Amniotic stem cell (primary cell): ENCODE results near the gene CD58.
A peak's percentile ranks its signal among the peaks of the same experiment; 100 is the strongest.

Source experiments
- DNase-seq: peaks from one replicate; lab custom pipeline; 2025; lab: John Stamatoyannopoulos, UW

The CD58 gene

DNA sequence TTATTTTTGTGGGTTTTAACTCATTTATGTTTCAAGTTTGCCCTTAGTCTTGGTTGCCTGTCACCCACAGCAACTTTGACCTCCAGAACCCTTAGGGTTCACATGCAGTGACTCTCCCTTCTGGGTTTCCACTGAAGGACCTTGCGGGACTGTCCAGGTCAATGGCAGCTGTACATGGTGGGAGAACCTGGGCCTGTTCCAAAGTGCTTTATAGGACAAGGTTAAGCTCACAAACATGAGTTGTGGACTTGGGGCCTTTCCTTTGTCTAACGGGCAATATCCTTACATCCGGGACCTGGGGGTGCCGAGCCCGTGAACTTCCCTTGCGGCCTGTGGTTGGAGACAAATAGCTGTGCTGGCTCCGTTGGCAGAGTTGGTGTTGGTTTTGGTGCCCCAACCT, 77.8 kb downstream of the CD58 start:
- no peak for DNase-seq

DNA sequence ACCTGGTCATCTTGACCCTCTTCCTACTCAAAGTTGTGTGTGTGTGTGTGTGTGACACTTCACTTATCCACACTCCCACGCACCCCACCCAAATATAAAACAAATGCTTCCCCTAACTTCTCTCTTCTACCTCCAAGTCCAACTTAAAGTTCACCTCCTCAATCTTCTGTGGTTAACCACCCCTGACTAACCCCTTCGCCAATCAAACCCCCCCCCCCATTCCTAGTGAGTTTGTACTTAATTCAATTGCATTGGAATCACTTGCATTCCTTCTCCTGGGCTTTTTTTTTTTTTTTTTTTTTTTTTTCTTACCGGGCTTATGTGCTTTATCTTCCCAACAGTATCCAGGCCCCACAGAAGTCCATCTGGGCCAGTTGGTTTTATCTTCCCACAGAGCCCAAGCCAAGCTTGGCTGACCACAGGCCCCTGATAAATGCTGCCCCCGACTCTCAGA, 78.4 kb downstream of the CD58 start:
- no peak for DNase-seq

DNA sequence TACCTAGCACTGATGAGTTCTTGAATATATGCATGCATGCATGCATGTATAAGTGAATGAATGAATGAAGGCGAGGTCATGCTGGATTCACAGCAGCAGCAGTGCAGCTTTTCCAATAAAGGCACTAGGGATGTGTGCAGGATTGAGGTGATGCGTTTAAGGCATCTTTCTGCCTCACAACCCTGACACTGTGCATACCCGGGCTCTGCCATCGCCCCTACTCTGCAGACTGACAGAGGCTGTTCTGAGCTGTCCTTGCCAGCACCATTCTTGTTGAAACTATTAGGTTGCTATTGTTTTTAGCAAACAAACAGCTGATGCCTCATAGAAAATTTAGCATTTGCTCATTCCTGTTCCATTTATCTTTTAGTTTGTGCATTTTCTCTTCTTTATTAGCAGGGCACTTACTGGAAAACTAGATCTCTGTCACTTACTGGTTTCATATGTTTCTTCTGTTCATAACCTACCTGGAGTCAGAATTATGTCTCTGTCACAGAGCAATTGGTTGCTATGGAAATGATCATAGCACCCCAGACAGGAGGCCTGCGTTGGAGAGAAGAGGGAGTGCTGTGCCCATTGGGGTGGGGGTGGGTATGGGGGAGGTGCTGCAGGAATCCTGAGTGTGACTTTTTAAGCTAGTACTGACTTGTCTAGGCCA, 79.0 kb downstream of the CD58 start:
- no peak for DNase-seq

DNA sequence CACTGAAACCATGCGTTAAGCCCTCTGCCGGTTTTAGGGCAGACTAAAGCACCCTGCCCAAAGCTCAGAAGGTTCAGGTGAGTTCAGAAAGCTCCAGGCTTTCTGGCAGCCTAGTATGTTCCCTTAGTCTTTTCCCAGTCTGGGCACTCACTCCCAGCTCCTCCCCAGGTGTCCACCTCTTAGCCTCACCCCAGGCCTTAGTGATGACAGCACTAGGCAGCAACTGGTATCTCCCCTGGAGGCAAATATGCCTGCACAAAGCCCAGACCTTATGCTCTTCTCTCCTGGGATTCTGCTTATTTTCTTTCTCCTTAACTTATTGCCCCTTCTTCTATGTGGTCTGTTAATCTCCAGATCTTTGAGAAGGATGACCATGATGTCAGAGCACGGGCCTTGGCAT, 80.2 kb downstream of the CD58 start:
- no peak for DNase-seq

GRCh38 chr1:116489231-116489697, 81.6 kb downstream of the CD58 start:
- no peak for DNase-seq

DNA sequence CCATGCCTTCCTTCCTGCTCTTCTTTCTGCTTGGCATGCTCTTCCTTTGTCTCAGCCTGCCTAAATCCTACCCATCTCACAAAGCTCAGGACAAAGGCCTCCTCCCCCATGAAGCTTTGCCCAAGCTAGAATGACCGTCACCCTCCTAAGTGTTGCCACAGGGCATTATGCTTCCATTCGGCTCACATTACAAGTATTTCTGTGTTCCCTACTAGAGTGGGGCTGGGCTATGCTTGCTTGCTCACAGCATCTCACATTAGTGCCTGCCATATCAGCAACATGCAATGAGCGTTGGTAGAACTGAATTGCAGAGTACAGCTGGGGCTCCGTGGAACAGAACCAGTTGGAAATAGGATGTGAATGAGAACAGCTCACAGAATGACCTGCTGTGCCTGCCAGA, 82.8 kb downstream of the CD58 start:
- no peak for DNase-seq

DNA sequence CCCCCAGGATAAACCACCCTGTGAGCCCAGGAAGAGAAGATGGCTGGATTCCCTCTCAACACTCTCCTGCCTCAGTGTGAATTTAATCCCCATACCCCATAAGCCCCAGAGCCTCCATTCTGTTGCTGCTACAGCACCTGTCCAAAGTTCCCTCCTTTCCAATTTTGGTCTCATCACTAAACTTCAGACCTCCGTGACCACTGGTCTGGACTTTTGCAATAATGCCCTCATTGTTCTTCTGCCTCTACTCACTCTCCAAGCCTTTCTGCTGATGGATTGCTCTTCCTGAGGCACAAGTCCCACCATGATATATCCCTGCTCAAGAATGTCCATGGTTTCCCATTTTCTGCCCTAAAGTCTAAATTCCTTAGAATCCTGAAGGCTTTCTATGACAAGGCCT, 83.2 kb downstream of the CD58 start:
- no peak for DNase-seq

DNA sequence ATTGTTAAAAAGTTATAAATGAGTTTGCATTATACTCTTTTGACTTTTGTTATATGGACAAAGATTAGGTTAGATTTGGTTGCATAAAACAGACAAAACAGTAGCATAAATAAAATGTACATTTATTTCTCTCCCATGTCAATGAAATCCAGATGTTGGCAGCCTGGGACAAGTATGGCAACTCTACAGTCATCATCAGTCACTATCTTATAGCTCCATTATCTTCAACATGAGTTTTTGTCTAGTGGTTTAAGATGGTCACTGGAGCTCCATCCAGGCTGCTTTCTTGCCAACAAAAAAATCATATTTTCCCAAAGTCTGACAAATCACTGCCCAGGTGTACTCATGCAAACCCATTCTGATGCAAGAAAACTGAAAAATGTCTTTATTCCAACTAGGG, 83.8 kb downstream of the CD58 start:
- DNase-seq = no peak

- peak; percentile 28 for DNase-seq
Measured at GRCh38 chr1:116486424-116486823, 84.4 kb downstream of the CD58 start.

- no peak for DNase-seq
Measured at GRCh38 chr1:116485976-116486375, 84.8 kb downstream of the CD58 start.

- DNase-seq = peak; percentile 76
Measured at GRCh38 chr1:116485071-116485735, 85.6 kb downstream of the CD58 start.

- DNase-seq = no peak
Measured at GRCh38 chr1:116483481-116484309, 87.1 kb downstream of the CD58 start.

GRCh38 chr1:116482490-116482889, 88.3 kb downstream of the CD58 start:
- no peak for DNase-seq

DNA sequence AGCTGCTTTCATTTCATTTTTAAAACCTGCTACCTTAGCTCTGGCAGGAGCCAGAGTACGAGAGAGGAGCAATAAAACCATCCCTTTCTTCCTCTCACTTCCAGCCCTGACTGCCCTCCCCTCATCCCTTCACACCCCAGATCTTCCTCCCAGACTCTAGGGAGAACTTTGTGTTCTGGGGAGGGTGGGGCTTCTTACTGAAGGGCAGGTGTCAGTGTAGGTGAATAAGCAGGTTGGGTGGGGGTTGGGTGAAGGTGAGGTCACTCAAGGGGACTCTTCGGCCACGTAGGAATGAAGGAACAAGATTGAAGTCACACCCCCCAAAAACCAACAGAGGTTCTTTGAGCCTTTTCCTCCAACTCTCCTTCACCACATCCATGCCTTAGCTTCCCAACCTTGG, 88.9 kb downstream of the CD58 start:
- DNase-seq = no peak

- DNase-seq = no peak
Measured at GRCh38 chr1:116478621-116479020, 92.2 kb downstream of the CD58 start.

- no peak for DNase-seq
Measured at GRCh38 chr1:116477429-116477828, 93.4 kb downstream of the CD58 start.

DNA sequence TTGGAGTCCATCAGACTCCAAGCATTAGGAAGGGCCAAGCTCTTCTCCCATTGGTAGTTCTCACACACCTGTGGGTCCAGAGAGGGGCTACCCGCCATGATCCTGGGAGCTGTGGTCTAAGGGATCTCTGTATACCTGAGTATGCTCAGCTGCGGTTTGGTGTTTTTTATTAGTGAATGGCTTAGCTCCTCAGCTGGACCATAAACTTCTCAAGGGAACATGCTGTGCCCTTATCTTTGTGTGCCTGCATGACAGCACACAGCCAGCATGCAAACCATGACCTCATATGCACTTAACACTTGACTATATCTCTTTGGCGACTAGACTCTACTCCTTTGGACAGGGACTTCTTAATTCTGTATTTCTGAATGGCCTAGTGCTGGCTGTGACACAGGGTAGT, 94.5 kb downstream of the CD58 start:
- DNase-seq = no peak

DNA sequence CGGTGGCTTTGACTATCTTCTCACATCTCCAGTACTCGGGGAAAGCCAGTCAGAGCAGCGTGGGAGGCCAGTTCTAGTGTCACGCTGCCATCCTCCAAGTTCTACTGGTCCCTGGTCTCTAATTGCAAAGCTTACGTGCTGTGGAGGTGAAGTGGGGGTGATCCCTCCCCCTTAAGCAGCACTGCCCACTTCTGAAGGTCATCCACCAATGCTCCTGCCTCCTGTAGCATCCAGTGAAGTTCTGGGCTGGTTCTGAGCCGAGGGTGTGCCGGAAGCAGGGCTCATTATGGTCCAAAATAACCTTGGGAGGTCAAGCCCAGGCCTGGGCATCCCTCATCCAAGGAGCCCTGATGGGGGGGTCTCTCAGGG, 95.0 kb downstream of the CD58 start:
- DNase-seq = no peak

DNA sequence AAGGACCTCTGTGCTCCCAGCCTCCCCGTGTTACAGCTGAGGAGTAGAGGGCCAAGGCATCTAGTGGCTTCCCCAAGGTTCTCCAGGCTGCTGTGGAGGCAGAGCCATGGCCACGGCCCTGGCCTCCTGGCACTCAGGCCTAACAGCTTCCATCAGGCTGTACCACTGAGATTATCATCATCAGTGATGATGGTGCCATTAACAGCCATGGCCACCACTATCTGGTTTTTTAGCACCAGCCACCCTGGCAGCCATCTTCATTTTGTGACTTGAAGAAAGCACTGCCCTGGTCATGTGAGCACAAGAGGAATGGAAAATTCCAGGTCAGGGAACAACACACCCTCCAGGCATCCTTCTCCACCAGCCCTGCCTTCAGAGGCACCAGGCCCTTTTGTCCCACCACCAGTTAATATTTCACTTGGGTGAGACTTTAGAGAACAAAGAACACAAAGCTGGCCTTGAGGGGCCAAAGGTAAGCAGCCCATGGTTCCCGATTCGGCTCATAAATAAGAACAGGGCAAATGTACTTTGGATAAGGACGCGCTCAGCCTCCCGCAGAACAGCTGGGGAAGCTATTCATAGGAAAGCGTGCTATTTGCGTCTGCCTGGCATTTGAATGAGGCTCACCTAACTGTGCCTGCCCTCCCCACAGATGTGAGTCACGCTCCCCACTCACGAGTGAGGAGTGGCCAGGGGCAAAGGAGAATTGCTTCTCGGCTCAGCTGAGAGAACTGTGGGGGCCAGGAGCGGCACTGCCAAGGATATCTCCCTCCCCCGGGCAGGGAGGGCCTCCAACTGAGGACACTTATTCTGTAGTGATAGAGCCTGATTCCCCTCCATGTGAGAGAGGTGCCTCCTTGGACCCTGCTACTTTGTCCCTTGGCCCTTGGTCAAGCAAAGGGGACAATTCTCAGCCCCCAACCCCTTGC, 95.6 kb downstream of the CD58 start:
- no peak for DNase-seq

DNA sequence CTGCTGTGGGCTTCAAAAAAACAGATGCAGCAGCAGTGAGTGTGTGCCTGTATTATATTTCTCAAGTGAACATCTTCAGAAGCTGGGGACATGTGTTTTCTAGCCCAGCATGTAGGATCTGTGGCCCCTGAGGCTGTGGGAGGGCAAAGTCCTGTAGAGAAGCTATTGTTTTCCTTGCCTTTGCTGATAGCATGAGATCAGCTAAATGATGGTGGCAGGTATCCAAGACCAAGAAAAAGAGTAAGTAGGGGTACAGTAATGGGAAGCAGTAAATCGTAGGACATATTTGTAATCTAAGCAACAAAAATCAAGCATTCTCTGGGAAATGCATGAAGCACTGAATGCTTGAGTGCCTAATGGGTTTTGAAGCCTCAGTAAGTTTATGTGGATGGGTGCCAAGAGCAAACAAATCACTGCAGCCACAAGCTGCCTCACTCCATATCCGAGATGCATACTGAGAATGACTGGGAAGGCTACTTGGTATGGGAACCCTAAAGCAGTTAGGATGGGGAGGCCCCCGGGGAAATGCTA, 98.3 kb downstream of the CD58 start:
- no peak for DNase-seq

DNA sequence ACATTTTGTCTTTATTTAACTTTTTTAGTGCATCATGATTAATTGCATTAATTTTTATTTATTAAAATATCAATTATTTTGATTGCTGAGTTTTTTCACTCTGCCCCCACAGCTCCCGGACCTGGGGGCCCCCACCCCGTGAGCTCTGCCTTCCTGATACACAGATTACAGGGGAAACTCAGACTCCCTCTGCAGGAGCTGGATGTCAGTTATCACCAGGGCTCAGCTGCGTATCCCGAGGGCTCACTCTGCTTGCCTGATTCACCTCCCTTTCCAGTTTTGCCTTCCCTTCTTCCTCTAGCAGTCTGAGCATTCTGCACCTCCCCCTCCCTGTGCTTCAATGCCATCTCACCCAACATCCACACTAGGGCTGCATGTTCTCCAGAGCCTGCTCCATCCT, 99.6 kb downstream of the CD58 start:
- DNase-seq = no peak

DNA sequence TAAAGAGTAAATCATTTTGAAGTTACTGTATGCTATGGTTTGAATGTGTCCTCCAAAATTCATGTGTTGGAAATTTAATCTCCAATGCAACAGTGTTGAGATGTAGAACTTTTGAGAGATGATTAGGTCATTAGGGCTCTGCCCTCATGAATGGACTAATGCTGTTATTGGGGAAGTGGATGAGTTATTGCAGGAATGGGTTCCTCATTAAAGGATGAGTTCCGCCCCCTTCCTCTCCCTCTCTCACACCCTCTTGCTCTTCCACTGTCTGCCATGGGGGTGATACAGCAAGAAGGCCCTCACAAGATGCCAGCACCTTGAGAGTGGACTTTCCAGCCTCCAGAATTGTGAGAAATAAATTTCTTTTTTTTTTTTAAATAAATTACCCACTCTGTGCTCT, 100.2 kb downstream of the CD58 start:
- DNase-seq = no peak
